NCI-H187 treated with DMSO at 0.1 percent for 48 hours (cell line): ENCODE data around the gene SLC12A4.
"Not testable (repeated sequence)": the region's sequence is repeated elsewhere in the genome, so short reads cannot be mapped to it uniquely, and the experiment has no call there.

Experiments
- DNase-seq: peaks from one replicate; lab custom pipeline; 2025; lab: John Stamatoyannopoulos, UW

Gene SLC12A4

GRCh38 chr16:67987460-67988160 is 19.2 kb upstream of the SLC12A4 start:
- DNase-seq, result no peak

DNA sequence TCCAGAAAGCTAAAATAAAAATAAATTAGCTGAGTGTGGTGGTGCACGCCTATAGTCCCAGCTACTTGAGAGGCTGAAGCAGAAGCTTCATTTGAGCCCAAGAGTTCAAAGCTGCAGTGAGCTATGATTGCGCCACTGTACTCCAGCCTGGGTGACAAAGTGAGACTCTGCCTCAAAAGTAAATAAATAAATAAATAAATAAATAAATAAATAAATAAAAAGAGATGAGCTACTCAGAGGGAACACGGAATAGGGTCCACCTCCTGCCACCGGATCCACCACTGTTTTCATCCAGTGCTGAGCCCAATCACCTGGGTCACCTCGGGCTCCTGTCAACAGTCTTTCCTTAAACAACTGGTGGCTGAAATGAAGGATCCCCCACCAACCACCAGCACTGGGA is 18.5 kb upstream of the SLC12A4 start:
- DNase-seq, result no peak

- DNase-seq, result no peak
Measured at GRCh38 chr16:67982011-67982696, 13.7 kb upstream of the SLC12A4 start.

- no peak for DNase-seq
Measured at GRCh38 chr16:67979955-67980678, 11.7 kb upstream of the SLC12A4 start, which contains the start of gene DPEP3. TSS of gene DPEP3 (minus strand) at chr16:67980499. CDS start at chr16:67980380, 119 bp downstream.

DNA sequence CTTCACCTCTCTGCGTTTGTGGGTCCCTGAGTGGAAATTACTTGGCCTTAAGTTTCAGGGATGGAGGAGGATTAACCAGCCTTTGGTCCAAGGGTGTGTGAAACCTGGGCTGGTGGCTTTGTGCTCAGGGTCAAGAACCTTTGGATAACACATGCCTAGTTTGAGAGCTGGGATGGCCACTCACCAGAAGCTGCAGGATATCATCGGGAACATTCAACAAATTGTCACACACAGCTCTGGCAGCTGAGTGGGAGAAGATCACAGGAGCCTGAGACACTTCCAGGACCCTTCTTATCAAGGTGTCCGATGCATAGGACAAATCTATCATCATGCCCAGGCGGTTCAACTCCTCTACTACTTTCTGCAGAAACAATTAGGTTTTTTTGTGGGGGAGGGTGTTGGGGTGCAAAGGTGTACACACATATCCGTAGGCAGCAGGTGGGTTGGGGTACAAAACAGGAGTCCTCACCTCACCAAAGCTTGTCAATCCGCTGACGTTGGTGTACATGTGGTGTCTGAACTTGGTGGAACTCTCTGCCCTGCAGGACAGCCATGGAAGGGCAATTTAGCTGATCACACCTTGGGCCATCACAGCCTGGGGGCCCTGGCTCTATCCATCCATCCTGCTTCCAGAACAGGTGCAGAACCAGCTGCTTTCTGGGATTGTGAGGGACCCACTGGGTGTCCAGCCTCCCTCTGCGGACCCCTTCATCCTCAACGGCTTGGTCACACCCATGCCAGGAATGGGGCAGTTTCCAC is 9.2 kb upstream of the SLC12A4 start:
- DNase-seq, result no peak

GRCh38 chr16:67977005-67977404 is 8.6 kb upstream of the SLC12A4 start:
- DNase-seq, result no peak

DNA sequence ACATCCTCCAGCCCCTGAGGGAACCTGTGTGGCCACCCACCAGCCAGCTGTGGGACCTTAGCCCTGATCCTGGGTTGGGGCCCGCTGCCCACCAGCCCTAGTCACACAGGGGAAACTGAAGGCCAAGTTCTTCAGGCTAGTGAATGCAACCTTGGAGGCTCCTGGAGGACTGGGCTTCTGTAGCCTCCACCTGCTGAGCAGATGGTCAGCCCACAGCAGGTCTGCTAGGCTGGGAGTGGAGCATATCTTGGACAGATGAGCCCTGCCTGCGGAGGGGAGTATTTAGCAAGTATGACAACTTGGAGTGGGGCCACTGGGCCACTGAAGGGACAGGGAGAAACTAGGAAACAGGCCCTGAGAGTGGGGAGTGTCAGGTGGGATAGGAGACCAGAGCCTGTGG is 7.8 kb upstream of the SLC12A4 start:
- no peak for DNase-seq

- DNase-seq, result no peak
Measured at GRCh38 chr16:67975321-67976105, 7.1 kb upstream of the SLC12A4 start.

GRCh38 chr16:67972285-67972684 is 3.8 kb upstream of the SLC12A4 start:
- not testable (repeated sequence) for DNase-seq

DNA sequence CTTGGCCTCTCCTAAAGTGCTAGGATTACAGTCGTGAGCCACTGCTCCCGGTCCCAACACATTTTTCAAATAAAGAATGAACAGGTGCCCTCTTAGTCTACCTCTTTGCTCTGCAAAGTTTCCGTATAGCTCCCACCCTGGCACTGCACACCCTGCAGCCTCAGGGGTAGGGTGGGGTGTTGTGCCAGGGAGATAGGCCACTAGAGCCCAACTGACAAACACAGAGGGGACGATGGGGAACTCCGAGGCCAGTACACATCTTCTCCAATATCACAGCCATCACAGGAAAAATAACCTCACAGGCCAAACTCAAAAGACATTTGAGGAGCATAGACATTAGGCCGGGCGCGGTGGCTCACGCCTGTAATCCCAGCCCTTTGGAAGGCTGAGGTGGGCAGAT is 2.7 kb upstream of the SLC12A4 start:
- no peak for DNase-seq

DNA sequence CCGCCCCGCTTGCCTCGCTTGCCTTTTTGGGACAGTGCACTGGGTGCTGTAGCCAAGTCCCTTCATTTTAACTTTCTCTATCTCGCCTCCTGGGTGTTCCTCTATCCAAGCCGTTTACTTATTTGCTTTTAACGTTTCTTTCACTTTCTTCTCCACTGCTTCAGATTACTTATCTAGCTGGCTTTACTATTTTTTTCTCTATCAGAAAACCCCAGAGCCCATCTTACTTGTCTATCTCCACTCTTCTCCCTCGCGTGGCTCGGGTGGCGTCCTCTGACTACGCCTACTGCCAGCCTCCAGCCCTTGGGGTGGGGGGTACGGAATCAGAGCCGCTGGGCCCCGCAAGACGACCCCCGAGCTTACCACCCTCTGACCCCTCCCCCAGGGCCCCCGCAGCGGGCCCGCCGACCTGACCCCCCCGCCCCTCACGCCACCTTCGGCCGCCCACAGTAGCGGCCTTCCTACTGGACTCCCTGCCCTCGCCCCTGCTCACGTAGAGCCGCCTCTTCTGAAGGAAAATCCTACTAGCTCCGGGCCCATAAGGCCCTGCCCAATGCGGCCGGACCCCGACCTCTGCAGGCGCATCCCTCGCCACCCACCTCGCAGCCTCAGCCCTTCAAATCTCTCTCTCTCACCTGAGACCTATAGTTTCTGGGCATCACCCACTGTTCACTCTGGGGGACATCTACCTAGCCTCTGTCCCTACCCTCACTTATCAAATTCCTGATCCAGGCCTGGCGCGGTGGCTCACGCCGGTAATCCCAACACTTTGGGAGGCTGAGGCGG is 1.0 kb upstream of the SLC12A4 start:
- no peak for DNase-seq

DNA sequence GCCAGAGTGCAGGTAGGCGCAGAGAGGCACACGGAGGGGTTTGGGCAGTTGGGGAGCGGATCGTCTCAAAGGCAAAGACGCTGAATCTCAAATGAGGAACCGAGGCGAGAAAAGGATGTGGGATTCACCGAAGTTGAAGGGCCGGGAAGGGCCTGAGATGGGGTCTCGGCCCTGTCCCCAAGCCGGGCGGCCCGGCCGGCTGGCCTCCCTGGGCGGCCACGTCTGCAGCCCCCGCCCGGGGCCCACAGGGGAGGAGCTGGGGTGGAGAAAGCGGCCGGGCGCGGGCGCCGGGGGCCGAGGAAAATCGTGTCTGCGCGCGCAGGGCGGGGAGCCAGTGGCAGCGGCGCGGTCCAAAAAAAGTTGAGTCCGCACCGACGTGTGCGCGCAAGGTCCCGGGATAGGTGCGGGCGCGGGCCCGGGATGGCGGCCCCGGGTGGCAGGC is 458 bp downstream of the SLC12A4 start:
- no peak for DNase-seq

DNA sequence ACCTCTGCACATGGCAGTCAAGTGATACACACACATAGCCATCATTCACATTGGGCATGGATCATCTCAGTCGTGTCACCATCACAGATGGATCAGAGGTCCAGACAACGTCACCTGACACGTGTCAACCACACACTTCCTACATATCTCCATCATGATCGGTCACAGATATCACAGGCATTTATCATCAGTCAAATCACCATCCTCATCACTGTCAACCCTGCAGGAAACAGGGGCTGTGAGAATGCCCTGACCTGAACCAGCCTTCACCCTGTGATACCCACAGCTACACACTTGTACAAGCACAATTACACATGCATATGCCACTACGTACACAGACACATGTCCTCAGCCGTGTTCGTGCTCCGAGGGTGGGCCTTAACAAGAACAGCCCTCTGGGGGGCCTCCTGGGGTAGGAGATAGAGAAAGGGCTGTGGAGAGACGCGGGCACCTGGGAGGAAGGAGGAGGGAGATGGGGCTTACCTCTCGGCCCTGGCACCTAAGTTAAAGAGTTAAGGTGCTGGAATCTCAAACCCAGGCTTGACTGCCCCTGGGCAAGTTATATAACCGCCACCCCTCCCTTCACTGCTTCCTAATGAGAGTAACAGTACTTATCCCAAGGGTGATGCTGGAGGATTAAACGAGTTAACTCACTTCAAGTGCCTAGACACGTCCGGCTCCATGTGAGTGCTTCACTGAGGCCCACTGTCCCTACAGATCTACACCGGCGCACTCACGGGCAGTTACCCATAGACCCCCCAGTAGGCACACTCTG is 1.1 kb downstream of the SLC12A4 start:
- no peak for DNase-seq

- DNase-seq, result no peak
Measured at GRCh38 chr16:67966549-67967182, 1.8 kb downstream of the SLC12A4 start.

DNA sequence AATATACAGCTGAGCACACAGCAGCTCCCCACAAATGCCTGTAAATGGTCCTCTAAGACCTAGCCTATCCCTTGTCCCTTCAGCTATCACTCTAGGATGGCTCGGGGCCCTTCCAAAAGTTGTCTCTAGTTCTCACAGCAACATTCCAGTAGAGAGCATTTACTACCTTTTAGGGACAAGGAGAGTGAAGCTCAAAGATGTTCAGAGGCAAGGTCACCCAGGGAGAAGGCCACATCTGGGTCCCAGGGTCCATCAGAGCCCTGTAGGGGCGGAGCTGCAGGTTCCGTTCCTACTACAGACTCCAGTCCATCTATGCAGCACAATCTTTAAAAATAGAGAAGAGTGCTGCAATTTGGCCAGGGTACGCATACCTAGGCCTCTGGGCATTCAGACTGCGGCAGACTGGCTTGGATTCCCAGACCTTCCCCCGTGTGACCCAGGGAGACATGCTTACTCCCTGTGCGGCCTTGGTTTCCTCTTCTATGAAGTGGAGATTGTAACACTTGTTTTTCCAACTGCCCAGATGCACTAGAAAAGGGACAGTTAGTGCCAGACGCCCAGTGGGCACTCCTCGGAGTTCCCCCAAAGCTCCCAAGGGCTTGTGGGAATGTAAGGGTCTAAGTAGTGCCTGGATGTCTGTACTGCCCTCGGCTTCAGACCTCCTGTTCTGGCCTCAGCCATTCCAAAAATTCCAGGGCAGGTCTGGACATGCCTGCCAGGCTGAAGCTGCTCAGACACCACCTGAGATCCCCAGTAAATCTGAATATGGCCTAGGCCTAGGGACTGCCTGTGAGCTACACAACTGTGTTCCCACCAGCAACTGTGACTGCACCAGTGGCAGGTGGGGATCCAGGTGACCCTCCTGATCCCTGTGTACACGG is 2.5 kb downstream of the SLC12A4 start:
- no peak for DNase-seq

GRCh38 chr16:67964477-67965131 is 3.8 kb downstream of the SLC12A4 start:
- DNase-seq, result no peak

GRCh38 chr16:67963662-67964321 is 4.6 kb downstream of the SLC12A4 start:
- no peak for DNase-seq
